DOHH2 (cell line): ENCODE data around the gene HTRA1.

Source experiments
- EZH2phosphoT487 ChIP-seq: fragments of 200-600 bp; sonication (generic); IDR thresholded peaks from 2 replicates; pipeline ENCODE4 v1.6.1; 2017; ENCODE audit warnings: borderline replicate concordance, mild to moderate bottlenecking, antibody characterized with exemption, low read length, moderate library complexity, mixed read lengths
- TF ChIP-seq, protein P1 (sequence below): fragments of 200-600 bp; sonication (generic); IDR thresholded peaks from one replicate; pipeline ENCODE4 v1.5.1; 2014; ENCODE audit warnings: antibody characterized with exemption, mild to moderate bottlenecking, low read depth, low read length; ENCODE audit not compliant: poor library complexity, severe bottlenecking

DNA sequence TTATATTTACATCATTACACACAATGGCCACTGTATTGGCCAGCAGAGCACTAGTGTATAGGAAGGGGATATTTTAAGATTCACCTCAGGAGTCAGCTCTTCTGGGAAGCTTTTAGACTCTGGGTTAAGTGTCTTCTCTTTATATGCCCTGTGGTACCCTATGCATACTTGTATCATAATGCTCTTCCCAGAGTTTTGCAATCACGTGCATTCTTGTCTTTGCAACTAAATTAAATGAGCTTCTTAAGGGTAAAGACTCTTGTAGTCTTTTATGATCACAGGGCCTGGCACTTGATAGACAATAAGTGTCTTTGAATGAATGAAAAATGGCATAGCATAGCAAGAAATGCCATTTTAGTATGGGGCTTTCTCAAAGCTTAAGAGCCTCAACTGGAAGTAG is 42.3 kb upstream of the HTRA1 start:
- TF ChIP-seq, protein P1, sequence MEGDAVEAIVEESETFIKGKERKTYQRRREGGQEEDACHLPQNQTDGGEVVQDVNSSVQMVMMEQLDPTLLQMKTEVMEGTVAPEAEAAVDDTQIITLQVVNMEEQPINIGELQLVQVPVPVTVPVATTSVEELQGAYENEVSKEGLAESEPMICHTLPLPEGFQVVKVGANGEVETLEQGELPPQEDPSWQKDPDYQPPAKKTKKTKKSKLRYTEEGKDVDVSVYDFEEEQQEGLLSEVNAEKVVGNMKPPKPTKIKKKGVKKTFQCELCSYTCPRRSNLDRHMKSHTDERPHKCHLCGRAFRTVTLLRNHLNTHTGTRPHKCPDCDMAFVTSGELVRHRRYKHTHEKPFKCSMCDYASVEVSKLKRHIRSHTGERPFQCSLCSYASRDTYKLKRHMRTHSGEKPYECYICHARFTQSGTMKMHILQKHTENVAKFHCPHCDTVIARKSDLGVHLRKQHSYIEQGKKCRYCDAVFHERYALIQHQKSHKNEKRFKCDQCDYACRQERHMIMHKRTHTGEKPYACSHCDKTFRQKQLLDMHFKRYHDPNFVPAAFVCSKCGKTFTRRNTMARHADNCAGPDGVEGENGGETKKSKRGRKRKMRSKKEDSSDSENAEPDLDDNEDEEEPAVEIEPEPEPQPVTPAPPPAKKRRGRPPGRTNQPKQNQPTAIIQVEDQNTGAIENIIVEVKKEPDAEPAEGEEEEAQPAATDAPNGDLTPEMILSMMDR: no peak
- TF ChIP-seq EZH2phosphoT487: no peak
